Muscle of back (tissue), 11 donors: Measurements from ENCODE around the gene LHX1. TPM values are rescaled to one million over a fixed set of nuclear protein-coding genes. Genes with fewer than 3 reads are reported as not detected.

Experiments
- DNase-seq, 3 donors: peaks; one replicate each; pipeline versions ENCODE4 v3.0.0 to v3.0.0-alpha.2; 2013
- polyA plus RNA-seq, 10 donors: library from polyadenylated mRNA; unstranded; fragments of 120-200 nt; gene quantifications; one replicate each; pipeline ENCODE4 v1.2.1, GENCODE V29; 2013; ENCODE audit not compliant: insufficient read length in 10 of 10

The LHX1 gene
- polyA plus RNA-seq, 10 donors: 0.11 TPM; not detected in 8

GRCh38 chr17:36937959-36938565 is 787 bp downstream of the LHX1 start:
- peak in 1 of 3 donors; percentile 52 for DNase-seq

GRCh38 chr17:36938566-36939051 is 1.3 kb downstream of the LHX1 start:
- DNase-seq: peak in 1 of 3 donors; percentile 44

- DNase-seq: peak in 1 of 3 donors; percentile 42
These were observed 2.0 kb downstream of the LHX1 start for GRCh38 chr17:36939052-36939801.

- DNase-seq: no peak
These were observed 2.6 kb downstream of the LHX1 start for GRCh38 chr17:36939802-36940312.

GRCh38 chr17:36940313-36941264 is 3.3 kb downstream of the LHX1 start:
- no peak for DNase-seq

GRCh38 chr17:36941265-36942010 is 4.2 kb downstream of the LHX1 start:
- no peak for DNase-seq

- peak in 1 of 3 donors; percentile 39 for DNase-seq
These were observed 4.8 kb downstream of the LHX1 start for GRCh38 chr17:36942019-36942599.

- DNase-seq: no peak
These were observed 5.4 kb downstream of the LHX1 start for GRCh38 chr17:36942631-36943125.

GRCh38 chr17:36943250-36944191 is 6.2 kb downstream of the LHX1 start:
- peak in 1 of 3 donors; percentile 64 for DNase-seq

GRCh38 chr17:36944553-36944952 is 7.3 kb downstream of the LHX1 start:
- DNase-seq: no peak

- DNase-seq: no peak
These were observed 7.9 kb downstream of the LHX1 start for GRCh38 chr17:36945140-36945539.

- no peak for DNase-seq
These were observed 8.9 kb downstream of the LHX1 start for GRCh38 chr17:36945959-36946725.

GRCh38 chr17:36946726-36947091 is 9.4 kb downstream of the LHX1 start:
- no peak for DNase-seq

- DNase-seq: no peak
These were observed 10.8 kb downstream of the LHX1 start for GRCh38 chr17:36947922-36948716.

GRCh38 chr17:36948717-36949460 is 11.6 kb downstream of the LHX1 start, which contains the start of gene AATF:
Gene AATF (plus strand): TSS chr17:36948954. CDS start chr17:36949126, 172 bp downstream.
- peak; percentile 96 to 99 (median 98) for DNase-seq

GRCh38 chr17:36949461-36949927 is 12.2 kb downstream of the LHX1 start:
- no peak for DNase-seq

- DNase-seq: no peak
These were observed 12.8 kb downstream of the LHX1 start for GRCh38 chr17:36950027-36950426.
